Skeletal muscle cell (primary cell): Measurements from ENCODE around the gene MICAL2.
A peak's percentile ranks its signal among the peaks of the same experiment; 100 is the strongest.

Experiments used
- DNase-seq: peaks from one replicate; pipeline ENCODE4 v3.0.0-alpha.2; 2010; ENCODE audit warnings: low read depth
- H3K4me3 ChIP-seq: 2 replicates; pipeline ENCODE4 v1.5.1; 2011; ENCODE audit warnings: low read depth, mild to moderate bottlenecking, control low read depth, low read length, moderate library complexity

The MICAL2 gene

DNA sequence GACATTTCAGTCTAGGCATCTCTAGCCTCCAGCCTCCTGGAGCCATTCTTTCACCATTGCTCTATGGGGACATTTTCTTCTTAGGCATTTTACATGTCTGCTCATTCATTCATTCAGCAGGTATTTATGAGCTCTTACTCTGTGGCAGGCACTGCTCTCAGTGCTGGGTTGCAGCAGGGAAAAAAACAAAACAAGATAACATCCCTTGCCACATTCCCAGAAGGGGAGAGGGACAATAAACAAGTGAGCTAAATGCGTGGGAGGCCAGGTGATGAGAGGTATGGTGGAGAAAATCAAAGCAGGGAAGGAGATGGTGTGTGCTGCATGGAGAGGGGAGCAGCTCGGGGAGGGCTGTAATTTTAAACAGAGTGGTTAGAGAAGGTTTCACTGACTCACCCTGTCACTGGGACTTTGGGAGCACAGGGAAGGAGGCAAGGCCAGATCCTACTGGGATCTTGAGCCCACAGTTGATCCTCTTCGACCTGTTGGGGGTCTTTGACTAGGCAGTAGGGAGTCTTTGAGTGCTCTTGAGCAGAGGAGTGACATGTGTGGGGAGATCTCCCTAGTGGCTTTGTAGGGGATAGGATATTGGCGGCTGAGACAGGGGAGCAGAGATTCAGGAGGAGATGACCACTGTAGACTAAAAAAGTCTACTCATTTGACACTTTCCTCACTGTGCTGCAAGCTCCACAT lies 17.0 kb downstream of the MICAL2 start:
- no peak for DNase-seq
- no peak overlapping the region for H3K4me3 ChIP-seq

DNA sequence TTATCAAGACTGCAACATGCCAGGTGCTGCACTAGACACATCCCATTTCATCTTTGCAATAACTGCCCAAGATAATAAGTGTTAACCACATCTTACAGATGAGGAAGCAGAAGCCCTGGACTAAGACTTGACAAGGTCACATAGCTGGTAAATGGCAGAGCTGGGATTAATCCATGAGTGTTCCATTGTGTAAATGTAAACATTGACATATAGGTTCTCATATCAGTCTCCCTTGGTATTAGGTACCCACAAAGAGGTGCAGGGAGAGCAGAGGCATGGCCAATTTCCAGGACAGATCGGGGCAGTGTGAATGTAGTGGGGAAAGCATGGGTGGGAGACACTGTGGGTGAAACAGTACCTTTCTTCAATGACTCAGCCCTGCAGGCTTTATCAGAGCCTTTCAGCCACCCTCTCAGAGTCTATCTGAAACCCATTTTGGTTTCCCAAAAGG lies 17.9 kb downstream of the MICAL2 start:
- no peak for DNase-seq
- H3K4me3 ChIP-seq = no peak overlapping the region

DNA sequence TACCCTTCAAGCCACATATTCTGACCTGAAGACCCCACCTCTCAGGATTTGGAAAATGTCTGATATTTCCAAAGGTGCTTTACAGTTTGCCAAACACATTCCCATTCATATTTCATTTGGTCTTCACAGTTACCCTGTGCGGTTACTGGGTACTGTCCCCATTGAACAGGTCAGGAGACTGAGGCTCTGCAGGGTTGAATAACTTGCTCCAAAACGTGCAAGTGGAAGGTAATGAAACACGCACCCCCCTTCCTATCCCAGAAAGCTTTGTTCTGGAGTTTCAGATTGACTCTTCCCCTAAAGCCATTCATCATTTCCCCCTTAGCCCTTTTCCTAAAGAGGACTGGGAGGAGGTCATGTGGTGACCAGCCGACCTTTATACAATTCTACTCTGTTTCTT lies 18.8 kb downstream of the MICAL2 start:
- H3K4me3 ChIP-seq = no peak overlapping the region
- no peak for DNase-seq

DNA sequence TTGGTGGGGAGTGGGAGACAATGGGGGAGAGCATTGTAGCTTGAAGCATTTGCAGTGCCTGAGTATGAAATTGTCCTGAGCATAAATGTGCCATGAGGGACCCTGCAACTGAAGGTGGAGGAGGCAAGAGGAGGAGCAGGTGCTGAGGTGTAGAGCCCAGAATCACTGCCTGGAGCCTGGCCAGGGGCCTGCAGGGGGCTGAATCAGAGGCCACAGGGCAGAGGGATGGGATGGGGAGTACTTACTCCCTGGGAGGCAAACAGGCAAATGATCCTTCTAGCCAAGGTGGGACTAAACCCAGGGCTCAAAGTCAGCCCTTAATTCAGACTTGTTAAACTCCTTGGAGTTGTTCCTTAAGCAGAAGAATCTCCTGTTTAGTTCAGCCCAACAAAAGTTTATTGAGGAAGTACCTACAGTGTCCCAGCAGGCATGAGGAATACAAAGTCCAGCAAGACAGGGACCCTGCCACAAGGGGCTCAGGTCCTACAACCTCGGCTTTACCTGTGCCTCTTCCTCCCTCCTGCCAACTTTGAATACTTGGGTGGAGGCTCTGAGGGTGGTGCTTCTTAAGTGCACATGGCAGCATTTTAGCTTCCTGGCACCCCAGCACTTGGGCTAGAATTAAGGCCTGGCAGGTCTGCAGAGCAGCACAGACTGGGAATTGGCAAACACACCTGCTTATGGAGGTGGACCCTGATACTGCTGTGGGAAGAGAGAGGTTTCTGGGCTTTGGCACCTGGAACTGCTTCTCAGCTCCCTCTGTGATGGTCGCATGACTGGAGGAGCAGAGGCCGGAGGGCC lies 20.0 kb downstream of the MICAL2 start:
- H3K4me3 ChIP-seq = no peak overlapping the region
- DNase-seq = no peak

DNA sequence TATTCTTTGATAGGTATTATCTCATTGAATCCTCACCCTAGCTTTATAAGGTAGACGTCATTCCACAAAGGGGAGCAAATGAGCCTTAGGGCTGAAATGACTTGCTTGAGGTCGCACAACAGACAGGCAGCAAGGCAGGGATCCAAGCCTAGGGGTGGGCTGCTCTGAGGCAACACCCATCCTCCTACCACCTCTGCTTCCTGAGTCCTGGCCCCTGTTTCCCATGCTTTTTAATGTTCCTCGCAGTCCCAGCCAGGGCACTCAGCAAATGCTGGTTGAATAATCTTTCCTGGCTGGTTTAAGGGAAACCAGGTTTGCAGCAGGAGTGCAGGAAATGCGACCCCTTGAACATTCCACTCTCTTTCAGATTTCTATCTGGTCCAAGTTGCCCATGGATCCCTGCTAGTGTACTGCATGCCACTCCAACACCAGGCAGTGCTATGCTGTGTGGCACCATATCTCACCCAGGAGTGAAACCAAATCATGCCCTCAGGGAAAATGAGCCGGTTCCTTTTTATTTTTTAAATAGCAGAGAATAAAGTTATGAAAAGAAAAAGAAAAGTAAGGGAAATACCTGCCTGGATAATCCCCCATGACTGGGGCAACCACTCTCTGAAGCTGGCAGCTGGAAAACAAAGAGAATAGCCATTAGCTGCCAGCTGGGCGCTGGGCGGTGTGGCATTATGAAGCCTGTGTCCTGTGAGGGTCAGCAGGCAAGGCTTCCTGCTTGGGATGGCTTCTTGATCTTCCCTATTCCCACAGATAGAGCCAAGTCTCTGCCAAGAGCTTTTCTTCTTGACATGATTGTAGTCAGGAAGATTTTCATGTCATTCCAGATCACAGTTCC lies 21.8 kb downstream of the MICAL2 start:
- no peak for DNase-seq

DNA sequence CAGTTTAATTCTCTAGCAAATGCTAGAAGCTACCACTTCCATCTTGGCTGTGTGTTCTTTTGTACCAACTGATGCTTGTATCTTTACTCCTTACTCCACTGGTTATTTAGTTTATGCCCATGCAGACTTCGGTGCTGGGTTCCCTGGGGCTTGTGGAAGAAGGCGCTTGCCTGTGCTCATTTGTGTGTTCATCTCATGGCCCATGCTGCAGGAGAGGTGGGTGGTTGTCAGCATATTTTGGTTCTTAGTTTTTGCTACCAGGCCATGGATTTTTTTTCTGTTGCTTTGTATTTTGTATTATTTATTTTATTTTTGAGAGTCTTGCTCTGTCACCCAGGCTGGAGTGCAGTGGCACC lies 22.4 kb downstream of the MICAL2 start:
- no peak overlapping the region for H3K4me3 ChIP-seq
- DNase-seq = no peak

More for the DNA sequence above, 21.8 kb downstream of the MICAL2 start:
- no peak overlapping the region for H3K4me3 ChIP-seq

DNA sequence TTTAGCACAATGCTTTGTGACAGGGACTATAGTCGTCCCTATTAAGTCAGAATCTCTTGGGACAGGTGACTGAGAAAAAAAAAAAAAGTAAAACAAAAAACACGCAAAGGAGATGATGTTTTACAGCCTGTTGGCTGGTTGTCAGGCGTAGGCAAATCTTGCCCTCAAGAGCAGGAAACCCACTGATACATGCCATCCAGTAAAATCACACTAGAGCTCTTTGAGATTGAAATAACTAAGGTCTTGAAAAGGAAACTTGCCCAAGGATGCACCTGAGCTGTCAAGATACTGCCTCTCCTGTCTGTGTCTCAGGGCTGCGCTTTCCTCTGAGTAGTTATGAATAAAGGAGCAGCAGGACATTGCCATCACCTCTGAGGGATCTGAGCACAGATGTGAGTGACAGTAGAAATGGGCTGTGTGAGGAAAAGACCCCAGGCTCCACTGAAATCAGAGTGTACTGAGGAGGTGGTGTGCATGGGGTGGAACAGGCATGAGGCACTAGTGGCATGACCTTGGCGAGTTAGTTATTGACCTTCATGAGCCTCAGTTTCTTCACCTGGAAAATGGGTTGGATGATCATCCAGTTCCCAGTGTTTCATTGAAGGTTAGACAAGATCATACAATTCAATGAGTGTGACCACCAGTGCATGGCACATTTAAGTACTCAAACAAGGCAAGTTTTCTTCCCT lies 23.3 kb downstream of the MICAL2 start:
- no peak for DNase-seq
- no peak overlapping the region for H3K4me3 ChIP-seq

DNA sequence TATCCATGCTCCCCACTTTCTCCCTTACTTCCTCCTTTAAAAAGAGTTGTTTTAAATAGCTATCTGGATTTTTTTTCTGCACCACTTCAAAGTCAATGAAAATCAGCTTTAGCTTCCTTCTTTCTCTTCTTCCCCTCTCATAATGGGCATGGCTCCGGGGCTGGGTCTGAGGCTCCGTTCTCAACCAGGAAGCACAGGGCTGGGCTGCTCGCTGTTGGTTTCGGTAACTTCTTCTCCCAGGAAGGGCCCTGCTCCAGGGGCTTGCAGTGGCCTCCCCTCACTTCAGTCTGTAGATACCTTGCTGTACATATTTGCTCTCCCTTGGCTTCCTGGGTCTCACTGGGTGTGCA lies 23.8 kb downstream of the MICAL2 start:
- no peak overlapping the region for H3K4me3 ChIP-seq

DNA sequence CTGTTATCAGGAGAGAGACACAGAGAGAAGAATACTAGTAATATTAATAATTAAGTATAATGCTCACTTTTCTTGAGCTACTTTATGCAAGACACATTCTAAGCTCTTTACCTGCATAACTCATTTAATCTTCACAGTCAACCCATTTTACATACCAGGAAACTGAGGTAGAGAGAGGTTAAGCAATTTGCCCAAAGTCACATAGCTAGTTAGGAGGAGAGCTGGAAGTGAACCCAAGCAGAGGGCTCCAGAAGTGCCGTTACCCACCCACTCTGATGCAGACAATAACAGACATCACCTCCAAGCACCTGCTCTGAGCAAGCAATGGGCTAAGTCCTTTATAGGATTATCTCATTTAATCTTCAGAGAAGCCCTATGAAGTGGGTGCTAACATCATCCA lies 24.8 kb downstream of the MICAL2 start:
- no peak overlapping the region for H3K4me3 ChIP-seq
- DNase-seq = no peak

More for the DNA sequence above, 23.8 kb downstream of the MICAL2 start:
- no peak for DNase-seq

DNA sequence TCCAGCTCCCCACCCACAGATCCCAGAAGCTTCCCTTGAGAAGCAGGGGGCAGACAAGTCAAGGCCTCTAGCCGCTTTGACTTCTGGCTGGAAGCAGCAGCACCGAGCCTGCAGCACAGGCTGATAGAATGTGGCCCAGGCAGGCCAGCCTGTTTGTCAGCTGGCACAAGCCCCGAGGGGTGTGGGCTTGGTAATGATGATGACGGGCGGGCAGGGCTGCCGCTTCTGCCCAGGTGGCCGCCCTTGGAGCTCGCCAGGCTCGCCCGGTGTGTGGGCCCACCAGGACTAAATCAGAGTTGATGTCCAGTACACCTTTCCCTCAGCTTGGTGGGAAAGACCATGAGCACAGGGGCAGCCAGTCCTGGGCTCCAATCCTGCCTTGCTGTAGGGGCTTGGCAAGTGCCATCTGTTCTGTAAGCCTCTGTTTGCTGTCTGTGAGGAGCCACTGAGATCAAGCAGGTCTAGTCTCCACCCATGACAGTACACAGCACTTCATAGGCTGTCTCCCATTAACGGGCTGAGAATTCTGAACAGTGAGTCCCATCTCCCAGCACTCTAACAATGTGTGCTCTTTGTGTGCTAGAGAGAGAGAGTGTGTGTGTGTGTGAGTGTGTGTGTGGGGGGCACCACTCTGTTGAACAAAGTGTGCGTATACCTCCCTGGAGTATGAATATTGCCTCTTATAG lies 26.8 kb downstream of the MICAL2 start:
- H3K4me3 ChIP-seq = no peak overlapping the region
- no peak for DNase-seq

DNA sequence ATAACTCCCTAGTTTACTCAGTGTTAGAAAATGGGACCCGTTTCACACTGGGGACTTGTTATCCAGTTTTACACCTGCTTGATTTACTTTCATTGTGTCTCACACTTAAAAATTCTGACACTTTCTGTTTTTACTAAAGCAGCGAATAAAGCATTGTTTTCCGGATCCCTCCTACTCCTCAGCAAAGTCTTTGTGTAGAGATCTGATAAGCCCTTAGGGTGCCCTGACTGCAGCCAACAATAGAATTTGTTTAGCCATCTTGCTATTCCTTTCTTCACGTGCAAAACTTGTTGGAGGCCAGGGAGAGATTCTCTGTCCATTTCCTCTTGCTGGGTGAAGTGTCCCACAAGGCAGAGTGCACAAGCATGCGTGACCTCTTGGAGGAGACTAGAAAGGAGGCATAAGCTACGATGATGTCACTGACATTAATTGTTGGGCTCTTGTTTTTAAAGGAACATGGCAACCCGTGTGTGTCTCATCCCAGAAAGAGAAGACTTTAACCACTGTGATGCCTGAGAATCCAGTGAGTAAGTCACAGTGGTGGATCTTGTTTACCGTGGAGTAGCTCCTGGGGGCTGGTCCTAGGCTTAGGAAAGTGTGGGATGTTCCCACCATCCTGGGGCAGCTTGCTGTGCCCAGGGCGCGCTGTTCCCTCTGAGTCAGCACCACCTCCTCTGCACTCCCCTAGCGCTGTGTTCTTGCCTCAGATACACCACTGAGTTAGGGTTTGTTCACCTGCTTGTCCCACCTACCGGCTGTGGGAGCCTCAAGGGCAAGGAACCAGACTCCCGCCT lies 27.7 kb downstream of the MICAL2 start:
- peak; percentile 97 for DNase-seq

DNA sequence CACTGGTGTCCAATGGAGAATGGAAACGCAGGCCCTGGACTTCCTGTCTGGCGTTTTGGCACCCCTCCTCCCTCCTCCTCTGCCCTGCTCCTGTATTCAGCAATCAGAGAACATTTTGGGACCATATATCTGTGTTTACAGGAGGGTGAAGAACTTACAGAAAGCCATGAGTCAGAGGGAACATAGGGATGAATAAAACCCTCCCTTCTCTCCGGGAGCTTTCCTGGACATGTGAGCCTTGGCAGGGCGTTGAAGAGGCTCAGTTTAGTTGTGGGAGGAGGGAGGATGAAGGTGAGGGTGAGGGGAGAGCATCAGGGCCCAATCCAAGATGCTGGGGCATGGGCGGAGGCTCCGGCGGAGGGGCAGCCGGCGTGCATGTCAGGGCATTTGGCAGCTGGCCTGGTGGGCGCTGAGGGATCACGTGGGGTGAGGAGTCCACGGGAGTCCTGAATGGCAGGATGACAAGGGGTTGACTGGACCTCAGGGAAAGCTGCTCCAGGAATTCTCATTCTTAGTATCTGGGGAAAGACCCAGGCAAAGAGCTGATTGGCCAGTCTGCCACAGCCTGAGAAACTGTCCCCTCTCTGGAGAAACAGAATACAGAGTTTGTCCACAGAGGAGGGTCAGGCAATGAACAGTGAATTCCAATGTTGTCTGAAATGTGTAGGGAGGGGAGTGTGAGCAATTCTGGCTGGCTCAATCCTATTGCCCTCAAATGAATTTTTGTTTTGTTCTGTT lies 28.9 kb downstream of the MICAL2 start:
- no peak overlapping the region for H3K4me3 ChIP-seq
- DNase-seq = peak; percentile 88

More for the DNA sequence above, 27.7 kb downstream of the MICAL2 start:
- no peak overlapping the region for H3K4me3 ChIP-seq

DNA sequence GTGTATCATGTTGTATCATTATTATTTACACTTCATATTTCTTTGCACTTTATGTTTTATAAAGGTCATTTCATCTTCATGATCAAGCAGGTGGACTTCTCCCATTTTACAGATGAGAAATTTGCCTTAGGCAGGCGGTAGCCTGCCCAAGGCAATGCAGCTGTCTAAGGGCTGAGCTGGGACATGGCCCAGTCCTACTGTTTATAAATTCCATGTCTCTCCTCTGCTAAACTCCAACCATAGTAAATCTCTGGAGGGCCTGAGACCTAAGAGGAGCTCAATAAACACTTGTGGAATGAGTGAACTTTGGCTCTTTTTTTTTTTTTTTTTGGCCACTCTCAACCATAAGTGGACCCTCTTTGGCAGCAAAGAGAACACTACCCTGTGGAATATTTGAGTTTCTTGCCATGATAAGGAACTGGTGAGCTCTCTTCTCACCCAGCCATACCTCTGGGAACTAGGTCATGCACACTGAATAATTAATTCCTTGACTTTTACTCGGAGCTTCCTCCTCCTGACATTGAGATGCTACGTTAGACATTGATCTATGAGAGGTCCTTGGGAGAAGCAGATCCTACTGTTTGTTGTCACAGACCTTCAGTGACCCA lies 29.9 kb downstream of the MICAL2 start:
- H3K4me3 ChIP-seq = no peak overlapping the region
- no peak for DNase-seq

DNA sequence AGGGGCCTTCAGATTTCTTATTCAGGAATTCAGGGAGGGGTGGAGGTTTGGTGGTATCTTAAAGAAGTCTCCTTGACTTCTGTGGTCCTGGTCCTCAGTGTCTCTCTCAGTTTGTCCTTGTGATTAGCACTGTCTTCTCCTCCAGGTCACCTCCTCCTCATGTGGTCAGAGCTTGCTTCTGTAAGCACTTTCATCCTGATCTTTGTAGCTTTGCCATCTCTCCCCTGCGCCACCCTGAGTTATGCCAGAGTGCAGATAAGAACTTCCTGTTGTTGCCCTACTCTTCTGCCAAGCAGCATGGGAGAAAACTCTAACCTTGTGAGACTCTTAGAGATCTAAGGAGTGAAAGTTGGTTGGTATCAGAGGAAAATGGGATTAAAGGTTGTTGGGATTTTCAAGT lies 30.9 kb downstream of the MICAL2 start:
- no peak for DNase-seq
- H3K4me3 ChIP-seq = no peak overlapping the region

DNA sequence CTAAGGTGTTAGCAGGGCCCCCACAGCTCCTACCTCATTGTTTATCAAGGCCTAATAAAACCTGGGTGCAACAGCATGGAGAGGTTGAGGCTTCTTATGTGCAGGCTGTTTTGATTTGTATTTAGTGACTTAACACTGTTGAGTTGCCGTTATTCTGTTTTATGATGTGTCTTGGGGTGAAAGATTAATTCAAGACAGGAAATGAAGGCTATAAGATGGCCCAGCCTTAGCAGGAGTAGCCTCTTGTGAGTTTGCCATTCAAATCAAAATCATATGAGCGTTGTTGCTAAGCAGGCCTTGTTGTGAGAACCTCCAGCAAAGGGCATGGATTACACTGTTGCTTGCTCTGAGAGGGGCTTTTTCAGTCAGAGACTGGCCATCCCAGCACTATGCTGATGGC lies 31.8 kb downstream of the MICAL2 start:
- no peak for DNase-seq
- no peak overlapping the region for H3K4me3 ChIP-seq

DNA sequence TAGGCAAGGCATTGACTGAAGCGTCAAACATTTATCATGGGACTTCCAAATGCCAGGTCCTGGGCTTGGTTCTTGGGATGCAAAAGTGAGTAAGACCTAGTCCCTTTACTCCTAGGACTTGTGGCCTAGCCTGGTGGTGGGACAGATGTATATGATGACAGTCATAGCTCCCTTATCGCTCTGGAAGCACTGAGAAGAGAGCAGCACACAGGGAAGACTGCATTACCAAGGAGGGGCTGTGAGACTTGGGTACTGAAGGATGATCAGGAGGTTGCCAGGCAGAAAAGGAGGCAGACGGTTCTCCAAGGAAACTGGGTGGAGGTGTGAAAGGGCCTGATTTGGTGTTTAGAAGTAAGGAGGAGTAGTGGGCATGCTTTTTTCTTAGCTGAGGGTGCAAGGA lies 32.5 kb downstream of the MICAL2 start:
- DNase-seq = no peak
- H3K4me3 ChIP-seq = no peak overlapping the region

DNA sequence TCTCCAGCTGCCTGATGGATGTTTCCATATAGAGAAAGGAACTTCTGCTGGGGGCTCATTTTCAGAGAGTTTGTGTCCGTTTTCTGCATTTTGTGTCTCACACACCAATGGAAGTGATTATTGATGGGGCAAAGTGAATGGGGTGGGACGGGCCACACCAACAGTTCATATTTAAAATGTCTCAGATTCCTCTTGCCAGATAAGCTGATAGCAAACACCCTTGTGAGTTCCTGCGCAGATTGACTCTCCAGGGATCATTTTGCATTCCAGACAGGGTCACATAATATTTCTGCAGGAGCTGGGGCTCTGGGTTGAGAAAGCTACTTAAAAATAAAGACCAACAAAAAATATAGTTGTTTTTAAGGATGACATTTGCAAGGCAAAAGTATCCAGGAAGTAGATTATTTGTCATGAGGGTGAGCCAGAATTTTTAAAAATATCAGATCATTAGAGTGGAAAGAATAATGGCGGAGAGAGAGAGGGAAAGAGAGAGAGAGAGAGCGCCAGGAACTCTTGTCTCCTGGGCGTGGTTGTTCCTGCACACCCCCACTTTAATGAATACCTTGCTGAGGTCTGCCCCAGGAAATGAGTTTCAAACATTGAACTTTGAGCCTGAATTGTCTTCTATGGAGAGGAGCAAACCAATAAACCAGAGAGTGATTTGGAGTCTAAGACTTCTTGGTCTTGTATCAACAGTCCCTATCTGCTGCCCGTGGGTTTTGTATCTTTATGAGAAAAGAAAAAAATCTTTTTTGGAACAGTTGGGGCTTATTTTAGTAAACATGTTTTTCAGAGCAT lies 33.3 kb downstream of the MICAL2 start:
- no peak for DNase-seq

More for the DNA sequence above, 33.3 kb downstream of the MICAL2 start:
- H3K4me3 ChIP-seq = no peak overlapping the region
